RWPE2 (cell line): ENCODE results near the gene SPTBN4.
"Not testable (repeated sequence)": the region's sequence is repeated elsewhere in the genome, so short reads cannot be mapped to it uniquely, and the experiment has no call there.

Source experiments
- ATAC-seq: fragments of 200-7000 bp; cut with Tn5 transposase; 3 replicates; pipeline ENCODE4 v1.9.1; 2021; ENCODE audit warnings: low read depth
- DNase-seq: peaks from one replicate; pipeline ENCODE4 v3.0.0-alpha.2; 2020; ENCODE audit warnings: low spot score
- H3K27ac ChIP-seq: fragments of 450-650 bp; 2 replicates; pipeline ENCODE4 v1.5.1; 2017; ENCODE audit warnings: mild to moderate bottlenecking; ENCODE audit not compliant: poor library complexity, severe bottlenecking
- H3K27me3 ChIP-seq: fragments of 250-450 bp; sonication (Bioruptor Pico); 2 replicates; pipeline ENCODE4 v1.5.1; 2021; ENCODE audit warnings: mild to moderate bottlenecking, moderate library complexity; ENCODE audit not compliant: insufficient read depth, poor library complexity, severe bottlenecking
- H3K36me3 ChIP-seq: fragments of 250-450 bp; sonication (Bioruptor Pico); 2 replicates; pipeline ENCODE4 v1.5.1; 2020; ENCODE audit warnings: low read depth, mild to moderate bottlenecking, moderate library complexity
- H3K4me1 ChIP-seq: fragments of 250-450 bp; sonication (Bioruptor Pico); 2 replicates; pipeline ENCODE4 v1.5.1; 2021; ENCODE audit warnings: mild to moderate bottlenecking, moderate library complexity; ENCODE audit not compliant: insufficient read depth, poor library complexity, severe bottlenecking
- H3K4me3 ChIP-seq: fragments of 250-450 bp; sonication (Bioruptor Pico); 2 replicates; pipeline ENCODE4 v1.5.1; 2021; ENCODE audit warnings: mild to moderate bottlenecking, moderate library complexity; ENCODE audit not compliant: severe bottlenecking
- H3K9me3 ChIP-seq: fragments of 250-450 bp; sonication (Bioruptor Pico); 2 replicates; pipeline ENCODE4 v1.5.1; 2021; ENCODE audit warnings: mild to moderate bottlenecking, moderate library complexity; ENCODE audit not compliant: severe bottlenecking
- TF ChIP-seq, protein P1 (sequence below): fragments of 450-650 bp; IDR thresholded peaks from one replicate; pipeline ENCODE4 v1.5.1; 2017; ENCODE audit warnings: mild to moderate bottlenecking, moderate library complexity; ENCODE audit not compliant: poor library complexity, severe bottlenecking

The SPTBN4 gene

DNA sequence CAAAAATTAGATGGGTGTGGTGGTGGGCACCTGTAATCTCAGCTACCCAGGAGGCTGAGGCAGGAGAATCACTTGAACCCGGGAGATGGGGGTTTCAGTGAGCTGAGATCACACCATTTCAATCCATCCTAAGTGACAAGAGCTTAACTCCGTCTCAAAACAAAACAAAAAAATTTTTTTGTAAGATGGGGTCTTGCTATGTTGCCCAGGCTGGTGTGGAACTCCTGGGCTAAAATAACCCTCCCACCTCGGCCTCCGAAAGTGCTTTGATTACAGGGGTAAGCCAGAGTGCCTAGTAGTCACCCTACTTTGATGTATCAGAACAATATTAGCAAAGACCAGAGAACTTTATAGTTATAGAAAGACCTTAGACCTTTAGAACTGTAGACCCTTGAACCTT lies 7.9 kb downstream of the SPTBN4 start:
- DNase-seq (no peak), ATAC-seq (no peak)
- no peaks in the 10 kb centered on the region for H3K4me1 ChIP-seq
- no peak overlapping the region for H3K27ac ChIP-seq
- no peaks in the 10 kb centered on the region for H3K27me3 ChIP-seq
- H3K9me3 ChIP-seq, result no peaks in the 10 kb centered on the region
- no peaks in the 10 kb centered on the region for H3K36me3 ChIP-seq
- no peak overlapping the region for H3K4me3 ChIP-seq
- TF ChIP-seq, protein P1, sequence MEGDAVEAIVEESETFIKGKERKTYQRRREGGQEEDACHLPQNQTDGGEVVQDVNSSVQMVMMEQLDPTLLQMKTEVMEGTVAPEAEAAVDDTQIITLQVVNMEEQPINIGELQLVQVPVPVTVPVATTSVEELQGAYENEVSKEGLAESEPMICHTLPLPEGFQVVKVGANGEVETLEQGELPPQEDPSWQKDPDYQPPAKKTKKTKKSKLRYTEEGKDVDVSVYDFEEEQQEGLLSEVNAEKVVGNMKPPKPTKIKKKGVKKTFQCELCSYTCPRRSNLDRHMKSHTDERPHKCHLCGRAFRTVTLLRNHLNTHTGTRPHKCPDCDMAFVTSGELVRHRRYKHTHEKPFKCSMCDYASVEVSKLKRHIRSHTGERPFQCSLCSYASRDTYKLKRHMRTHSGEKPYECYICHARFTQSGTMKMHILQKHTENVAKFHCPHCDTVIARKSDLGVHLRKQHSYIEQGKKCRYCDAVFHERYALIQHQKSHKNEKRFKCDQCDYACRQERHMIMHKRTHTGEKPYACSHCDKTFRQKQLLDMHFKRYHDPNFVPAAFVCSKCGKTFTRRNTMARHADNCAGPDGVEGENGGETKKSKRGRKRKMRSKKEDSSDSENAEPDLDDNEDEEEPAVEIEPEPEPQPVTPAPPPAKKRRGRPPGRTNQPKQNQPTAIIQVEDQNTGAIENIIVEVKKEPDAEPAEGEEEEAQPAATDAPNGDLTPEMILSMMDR, result no peak

DNA sequence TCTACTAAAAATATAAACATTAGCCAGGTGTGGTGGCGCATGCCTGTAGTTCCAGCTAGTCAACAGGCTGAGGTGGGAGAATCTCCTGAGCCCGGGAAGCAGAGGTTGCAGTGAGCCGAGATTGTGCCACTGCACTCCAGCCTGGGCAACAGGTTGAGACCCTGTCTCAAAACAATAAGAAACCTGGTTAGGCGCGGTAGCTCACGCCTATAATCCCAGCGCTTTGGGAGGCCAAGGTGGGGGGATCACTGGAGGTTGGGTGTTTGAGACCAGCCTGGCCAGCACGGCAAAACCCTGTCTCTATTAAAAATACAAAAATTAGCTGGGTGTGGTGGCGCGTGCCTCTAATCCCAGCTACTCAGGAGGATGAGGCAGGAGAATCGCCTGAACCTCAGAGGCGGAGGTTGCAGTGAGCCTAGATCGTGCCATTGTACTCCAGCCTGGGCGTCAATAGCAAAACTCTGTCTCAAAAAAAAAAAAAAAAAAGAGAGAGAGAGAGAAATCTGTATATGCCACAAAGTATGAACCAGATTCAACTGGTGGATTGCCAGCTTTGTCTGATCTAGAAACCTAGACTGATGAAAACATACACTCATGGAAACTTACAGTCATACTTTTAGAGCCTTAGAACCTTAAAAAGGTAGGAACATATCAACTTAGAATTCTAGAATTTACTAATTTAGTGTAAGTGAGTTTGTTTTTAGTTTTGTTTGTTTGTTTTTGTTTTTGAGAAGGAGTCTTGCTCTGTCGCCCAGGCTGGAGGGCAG lies 9.3 kb downstream of the SPTBN4 start:
- not testable (repeated sequence) for H3K9me3 ChIP-seq, DNase-seq, H3K4me3 ChIP-seq, H3K27me3 ChIP-seq, H3K36me3 ChIP-seq, H3K4me1 ChIP-seq, ATAC-seq, H3K27ac ChIP-seq

DNA sequence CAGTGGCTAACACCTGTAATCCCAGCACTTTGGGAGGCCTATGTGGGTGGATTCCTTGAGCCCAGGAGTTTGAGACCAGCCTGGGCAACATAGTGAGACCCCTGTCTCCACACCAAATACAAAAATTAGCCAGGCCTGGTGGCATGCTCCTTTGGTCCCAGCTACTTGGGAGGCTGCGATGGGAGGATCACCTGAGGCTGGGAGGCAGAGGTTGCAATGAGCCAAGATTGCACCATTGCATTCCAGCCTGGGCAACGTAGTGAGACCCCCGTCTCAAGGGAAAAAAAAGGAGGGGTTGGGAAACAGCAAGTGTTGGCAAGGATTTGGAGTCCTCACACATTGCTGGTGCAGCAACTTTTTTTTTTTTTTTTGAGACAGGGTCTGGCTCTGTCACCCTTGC lies 19.2 kb downstream of the SPTBN4 start:
- no peak for ATAC-seq
- Histone ChIP-seq H3K36me3 (no peaks in the 10 kb centered on the region), H3K27ac (no peak overlapping the region), H3K27me3 (no peaks in the 10 kb centered on the region), H3K4me1 (no peaks in the 10 kb centered on the region), H3K9me3 (no peaks in the 10 kb centered on the region), H3K4me3 (no peak overlapping the region)
- DNase-seq, result no peak
- TF ChIP-seq, protein P1, result no peak

DNA sequence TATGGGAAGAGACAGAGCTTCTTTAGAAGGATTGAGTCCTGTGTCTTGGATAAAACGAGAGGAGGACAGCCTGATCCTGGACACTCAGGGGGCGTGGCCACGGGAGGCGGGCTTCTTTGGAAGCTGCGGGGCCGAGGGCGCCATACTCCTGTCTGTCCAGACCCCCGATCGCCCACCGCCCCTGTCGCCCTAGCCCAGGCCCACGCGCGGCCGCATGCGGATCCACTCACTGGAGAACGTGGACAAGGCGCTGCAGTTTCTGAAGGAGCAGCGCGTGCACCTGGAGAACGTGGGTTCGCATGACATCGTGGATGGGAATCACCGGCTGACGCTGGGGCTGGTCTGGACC lies 23.1 kb downstream of the SPTBN4 start:
- no peaks in the 10 kb centered on the region for H3K36me3 ChIP-seq
- ATAC-seq (no peak), DNase-seq (no peak)
- no peaks in the 10 kb centered on the region for H3K27me3 ChIP-seq
- H3K4me3 ChIP-seq, result no peak overlapping the region
- H3K27ac ChIP-seq, result no peak overlapping the region
- H3K9me3 ChIP-seq, result no peaks in the 10 kb centered on the region
- TF ChIP-seq, protein P1, result no peak
- no peaks in the 10 kb centered on the region for H3K4me1 ChIP-seq

DNA sequence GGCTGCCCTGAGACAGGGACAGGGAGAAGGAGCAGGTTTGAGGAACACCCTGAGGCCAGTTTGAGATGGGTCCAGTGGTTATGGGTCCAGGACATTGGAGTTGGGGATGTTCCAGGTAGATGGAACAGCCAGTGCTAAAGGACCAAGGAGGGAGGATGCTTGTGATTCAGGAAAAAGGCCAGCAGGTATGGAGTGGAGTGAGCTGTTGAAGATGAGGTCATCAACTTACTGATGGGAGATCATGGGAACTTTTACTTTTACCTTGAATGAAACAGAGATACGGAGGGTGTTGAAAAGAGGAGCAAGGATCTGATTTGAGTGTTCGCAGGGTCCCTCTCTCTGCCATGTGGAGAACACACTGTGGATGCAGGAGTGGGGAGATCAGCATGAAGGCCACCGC lies 25.5 kb downstream of the SPTBN4 start:
- no peaks in the 10 kb centered on the region for H3K9me3 ChIP-seq
- ATAC-seq, result no peak
- no peak overlapping the region for H3K4me3 ChIP-seq
- no peak overlapping the region for H3K27ac ChIP-seq
- no peaks in the 10 kb centered on the region for H3K4me1 ChIP-seq
- TF ChIP-seq, protein P1, result no peak
- DNase-seq, result no peak
- H3K36me3 ChIP-seq, result no peaks in the 10 kb centered on the region
- H3K27me3 ChIP-seq, result no peaks in the 10 kb centered on the region
